Activated CD8-positive, alpha-beta T cell treated with anti-CD3 and anti-CD28 coated beads for 36 hours (primary cell): ENCODE data around the gene UCP2. TPM values are rescaled to one million over a fixed set of nuclear protein-coding genes. Genes with fewer than 3 reads are reported as not detected.

Source experiments
- ATAC-seq: fragments of 200-7000 bp; cut with Tn5 transposase; one replicate; pipeline ENCODE4 v1.10.0; 2021; ENCODE audit warnings: mild to moderate bottlenecking, moderate library complexity
- CTCF ChIA-PET: fragments of 350-600 bp; sonication (Branson Sonifier 250); formaldehyde crosslinking; loops from one replicate; lab custom pipeline; 2021; ENCODE audit warnings: antibody characterized with exemption; lab: Charles Lee
- POLR2A ChIA-PET: fragments of 350-600 bp; sonication (Branson Sonifier 250); formaldehyde crosslinking; loops from one replicate; lab custom pipeline; 2021; ENCODE audit warnings: antibody characterized with exemption; lab: Charles Lee
- DNase-seq: peaks from one replicate; pipeline ENCODE4 v3.0.0-alpha.2; 2020
- H3K27ac Mint-ChIP-seq: one replicate; pipeline ENCODE4 v1.8.0; 2021; ENCODE audit warnings: mild to moderate bottlenecking, mixed read lengths
- H3K27me3 Mint-ChIP-seq: one replicate; pipeline ENCODE4 v1.8.0; 2021; ENCODE audit warnings: mixed read lengths
- H3K36me3 Mint-ChIP-seq: one replicate; pipeline ENCODE4 v1.8.0; 2021; ENCODE audit warnings: low read depth, mixed read lengths
- H3K4me1 Mint-ChIP-seq: one replicate; pipeline ENCODE4 v1.8.0; 2021; ENCODE audit warnings: low read depth, mixed read lengths
- H3K4me3 Mint-ChIP-seq: one replicate; pipeline ENCODE4 v1.8.0; 2021; ENCODE audit warnings: mild to moderate bottlenecking, moderate library complexity, mixed read lengths
- H3K9me3 Mint-ChIP-seq: one replicate; pipeline ENCODE4 v1.8.0; 2021; ENCODE audit warnings: mixed read lengths
- intact Hi-C: fragments of 100-400 bp; cut with micrococcal nuclease; formaldehyde crosslinking; loops from one replicate; pipeline ENCODE4 v1.10.0; 2022
- total RNA-seq, 2 experiments: library from RNA; stranded (reverse); gene quantifications; one replicate each; pipeline ENCODE4 v1.2.3, GENCODE V29; 2021
- TF ChIP-seq, protein P1 (sequence below): fragments of 200-600 bp; IDR thresholded peaks from one replicate; pipeline ENCODE4 v1.8.0; 2022; ENCODE audit warnings: antibody characterized with exemption, mild to moderate bottlenecking

The UCP2 gene
- total RNA-seq, 2 experiments from 2014 or later: 244 to 252 TPM

GRCh38 chr11:74007691-74008372 is 25.2 kb upstream of the UCP2 start:
- no peak overlapping the region for H3K4me3 Mint-ChIP-seq
- ChIA-PET CTCF (interaction anchor here (1.3 kb wide), 2 partner anchors 11 to 26 kb away, joined by 3 to 4 read pairs; no protein-coding TSS in a partner anchor), POLR2A (interaction anchor here (0.8 to 17.6 kb wide), 7 partner anchors 10 to 98 kb away, joined by 3 to 269 read pairs (median 3); partner anchors contain the start of gene UCP2)
- H3K27ac Mint-ChIP-seq: peak overlapping the region; percentile 51
- H3K36me3 Mint-ChIP-seq: peaks cover 25% of the 10 kb centered on the region
- intact Hi-C loops: loop anchor here (5.0 kb wide), 1 partner anchor 36 kb away; no protein-coding TSS in a partner anchor
- ATAC-seq (no peak), DNase-seq (no peak)
- H3K9me3 Mint-ChIP-seq: no peaks in the 10 kb centered on the region
- H3K4me1 Mint-ChIP-seq: peaks cover 93% of the 10 kb centered on the region
- TF ChIP-seq, protein P1, sequence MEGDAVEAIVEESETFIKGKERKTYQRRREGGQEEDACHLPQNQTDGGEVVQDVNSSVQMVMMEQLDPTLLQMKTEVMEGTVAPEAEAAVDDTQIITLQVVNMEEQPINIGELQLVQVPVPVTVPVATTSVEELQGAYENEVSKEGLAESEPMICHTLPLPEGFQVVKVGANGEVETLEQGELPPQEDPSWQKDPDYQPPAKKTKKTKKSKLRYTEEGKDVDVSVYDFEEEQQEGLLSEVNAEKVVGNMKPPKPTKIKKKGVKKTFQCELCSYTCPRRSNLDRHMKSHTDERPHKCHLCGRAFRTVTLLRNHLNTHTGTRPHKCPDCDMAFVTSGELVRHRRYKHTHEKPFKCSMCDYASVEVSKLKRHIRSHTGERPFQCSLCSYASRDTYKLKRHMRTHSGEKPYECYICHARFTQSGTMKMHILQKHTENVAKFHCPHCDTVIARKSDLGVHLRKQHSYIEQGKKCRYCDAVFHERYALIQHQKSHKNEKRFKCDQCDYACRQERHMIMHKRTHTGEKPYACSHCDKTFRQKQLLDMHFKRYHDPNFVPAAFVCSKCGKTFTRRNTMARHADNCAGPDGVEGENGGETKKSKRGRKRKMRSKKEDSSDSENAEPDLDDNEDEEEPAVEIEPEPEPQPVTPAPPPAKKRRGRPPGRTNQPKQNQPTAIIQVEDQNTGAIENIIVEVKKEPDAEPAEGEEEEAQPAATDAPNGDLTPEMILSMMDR: no peak
- H3K27me3 Mint-ChIP-seq: no peaks in the 10 kb centered on the region

GRCh38 chr11:74006743-74007304 is 24.2 kb upstream of the UCP2 start:
- peak overlapping the region; percentile 91 for H3K27ac Mint-ChIP-seq
- intact Hi-C loops: loop anchor here (5.0 kb wide), 1 partner anchor 35 kb away; no protein-coding TSS in a partner anchor
- no peak for DNase-seq
- peaks cover 86% of the 10 kb centered on the region for H3K4me1 Mint-ChIP-seq
- POLR2A ChIA-PET: interaction anchor here (1.4 to 17.6 kb wide), 2 partner anchors 9 to 30 kb away, joined by 3 to 269 read pairs; partner anchors contain the start of gene UCP2
- peaks cover 25% of the 10 kb centered on the region for H3K36me3 Mint-ChIP-seq
- H3K4me3 Mint-ChIP-seq: no peak overlapping the region
- no peaks in the 10 kb centered on the region for H3K27me3 Mint-ChIP-seq
- ATAC-seq: no peak
- CTCF ChIA-PET: interaction anchor here (1.3 kb wide), 1 partner anchor 12 kb away, joined by 3 read pairs; no protein-coding TSS in a partner anchor
- no peaks in the 10 kb centered on the region for H3K9me3 Mint-ChIP-seq
- TF ChIP-seq, protein P1: no peak

GRCh38 chr11:74005721-74006517 is 23.3 kb upstream of the UCP2 start:
- ATAC-seq: no peak

DNA sequence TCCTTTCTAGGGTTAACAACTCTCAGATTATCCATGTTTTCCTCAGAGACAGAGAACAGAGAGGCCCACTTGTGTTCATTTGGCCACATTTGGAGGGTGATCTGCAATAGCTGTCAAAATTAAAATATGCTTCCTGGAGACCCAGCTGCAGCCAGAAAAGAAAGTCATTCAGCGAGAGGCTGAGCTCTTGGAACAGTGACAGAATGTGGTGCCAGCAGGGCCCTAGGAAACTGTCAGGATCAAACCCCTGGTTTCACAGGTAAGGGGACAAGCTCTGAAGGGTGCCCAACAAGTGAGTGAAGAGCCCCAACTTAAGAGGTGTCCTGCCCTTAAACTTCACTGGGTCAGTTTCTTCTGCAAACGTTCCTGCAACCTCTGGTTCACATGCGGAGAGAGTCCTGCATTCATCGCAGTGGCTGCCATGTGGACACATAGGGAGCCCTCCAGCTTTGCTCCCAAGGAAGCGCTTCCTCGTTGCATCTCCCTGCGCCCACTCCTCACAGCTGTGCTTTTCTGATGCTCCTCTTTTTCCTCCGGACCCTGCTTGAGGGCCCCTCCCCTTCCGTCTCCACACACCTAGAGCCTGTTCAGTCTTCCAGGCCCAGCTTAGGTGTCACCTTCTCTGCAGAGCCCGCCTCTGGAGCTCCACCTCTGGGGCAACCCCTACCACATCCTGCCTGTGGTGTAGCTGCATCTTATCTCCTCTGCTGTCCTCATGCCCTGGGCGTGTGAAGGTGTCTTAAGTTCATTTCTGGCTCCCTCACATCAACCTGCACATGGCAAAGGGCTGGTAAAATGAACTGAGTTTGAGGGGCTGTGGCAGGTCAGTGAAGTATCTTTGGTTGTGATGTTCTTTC is 22.3 kb upstream of the UCP2 start:
- intact Hi-C loops: loop anchor here (1.0 to 5.0 kb wide), 2 partner anchors 10 to 33 kb away; no protein-coding TSS in a partner anchor
- peaks cover 82% of the 10 kb centered on the region for H3K4me1 Mint-ChIP-seq
- H3K36me3 Mint-ChIP-seq: peaks cover 30% of the 10 kb centered on the region
- H3K9me3 Mint-ChIP-seq: no peaks in the 10 kb centered on the region
- H3K27ac Mint-ChIP-seq: peak overlapping the region; percentile 91
- ATAC-seq: peak; percentile 99
- DNase-seq: peak; percentile 96
- peak overlapping the region; percentile 65 for H3K4me3 Mint-ChIP-seq
- TF ChIP-seq, protein P1: no peak
- POLR2A ChIA-PET: interaction anchor here (0.7 to 3.1 kb wide), 12 partner anchors 9 to 34 kb away, joined by 3 to 46 read pairs (median 6); partner anchors contain the start of gene UCP2
- CTCF ChIA-PET: interaction anchor here (1.0 to 1.7 kb wide), 5 partner anchors 10 to 77 kb away, joined by 3 to 7 read pairs (median 4); no protein-coding TSS in a partner anchor
- no peaks in the 10 kb centered on the region for H3K27me3 Mint-ChIP-seq

More at GRCh38 chr11:74005721-74006517, 23.3 kb upstream of the UCP2 start:
- no peak for DNase-seq
- ChIA-PET CTCF (interaction anchor here (1.0 to 1.7 kb wide), 4 partner anchors 11 to 76 kb away, joined by 3 to 7 read pairs (median 4); no protein-coding TSS in a partner anchor), POLR2A (interaction anchor here (1.0 to 3.1 kb wide), 8 partner anchors 9 to 33 kb away, joined by 3 to 46 read pairs (median 7); partner anchors contain the start of gene UCP2)
- Mint-ChIP-seq H3K27ac (peak overlapping the region; percentile 91), H3K27me3 (no peaks in the 10 kb centered on the region), H3K4me1 (peaks cover 82% of the 10 kb centered on the region), H3K36me3 (peaks cover 24% of the 10 kb centered on the region), H3K4me3 (no peak overlapping the region), H3K9me3 (no peaks in the 10 kb centered on the region)
- TF ChIP-seq, protein P1: no peak
- intact Hi-C loops: loop anchor here (1.0 to 5.0 kb wide), 2 partner anchors 11 to 34 kb away; no protein-coding TSS in a partner anchor
